ENCODE data around the gene MYOZ1. TPM values are rescaled to one million over a fixed set of nuclear protein-coding genes. Genes with fewer than 3 reads are reported as not detected.
"Not testable (repeated sequence)": the region's sequence is repeated elsewhere in the genome, so short reads cannot be mapped to it uniquely, and the experiment has no call there.

The MYOZ1 gene
- total and polyA plus RNA-seq, 2 experiments from 2014 or later = 0.32 to 0.39 TPM

- H3K4me3 ChIP-seq; H3K79me2 ChIP-seq (ENCODE audit: insufficient read depth); H3K9me2 ChIP-seq (ENCODE audit: insufficient read depth); H4K20me1 ChIP-seq (ENCODE audit: insufficient read depth); in situ Hi-C loops (cut with MboI); H3K4me2 ChIP-seq (ENCODE audit: unreplicated experiment); H3K9me3 ChIP-seq (ENCODE audit: low read depth); H3K36me3 ChIP-seq (ENCODE audit: low read depth); DNase-seq; H2AFZ ChIP-seq; H3F3A ChIP-seq (ENCODE audit: insufficient read depth); H3K27me3 ChIP-seq (replicated peaks; ENCODE audit: insufficient read depth); H3K9ac ChIP-seq: not testable (repeated sequence)
- H3K27ac ChIP-seq = 0 out of 2 replicates have a peak overlapping the region, but pooled peaks have one; percentile 41
- 97% methylated on average over 3 of the region's 3 CpGs; no CpG with 5 or more reads in 1 of the 2 experiments for WGBS, 2 experiments (ENCODE audit: low coverage in 1 of 2, low lambda C conversion rate in 2 of 2, missing lambda C conversion rate in 2 of 2)
- H3K4me1 ChIP-seq (ENCODE audit: insufficient read depth) = peaks cover 20% of the 10 kb centered on the region
Measured at GRCh38 chr10:73665581-73665980, 24.3 kb upstream of the MYOZ1 start.

GRCh38 chr10:73664156-73665040 is 23.1 kb upstream of the MYOZ1 start:
- H3K9ac ChIP-seq; H3F3A ChIP-seq (ENCODE audit: insufficient read depth); H3K9me3 ChIP-seq (ENCODE audit: low read depth); DNase-seq; H3K4me2 ChIP-seq (ENCODE audit: unreplicated experiment); H3K36me3 ChIP-seq (ENCODE audit: low read depth); H4K20me1 ChIP-seq (ENCODE audit: insufficient read depth); H3K27me3 ChIP-seq (replicated peaks; ENCODE audit: insufficient read depth); H3K4me3 ChIP-seq; in situ Hi-C loops (cut with MboI); H3K27ac ChIP-seq; H3K79me2 ChIP-seq (ENCODE audit: insufficient read depth); H2AFZ ChIP-seq; H3K9me2 ChIP-seq (ENCODE audit: insufficient read depth): not testable (repeated sequence)
- peaks cover 23% of the 10 kb centered on the region for H3K4me1 ChIP-seq (ENCODE audit: insufficient read depth)
- WGBS, 2 experiments (ENCODE audit: low coverage in 1 of 2, low lambda C conversion rate in 2 of 2, missing lambda C conversion rate in 2 of 2) = 82 to 86% methylated on average over 13 of the region's 13 CpGs

- H3K4me3 ChIP-seq; H3K9ac ChIP-seq; H3K36me3 ChIP-seq (ENCODE audit: low read depth); H3F3A ChIP-seq (ENCODE audit: insufficient read depth); H2AFZ ChIP-seq; H4K20me1 ChIP-seq (ENCODE audit: insufficient read depth); DNase-seq; H3K4me2 ChIP-seq (ENCODE audit: unreplicated experiment); H3K27ac ChIP-seq; in situ Hi-C loops (cut with MboI); H3K79me2 ChIP-seq (ENCODE audit: insufficient read depth); H3K27me3 ChIP-seq (replicated peaks; ENCODE audit: insufficient read depth); H3K9me2 ChIP-seq (ENCODE audit: insufficient read depth); H3K9me3 ChIP-seq (ENCODE audit: low read depth): not testable (repeated sequence)
- WGBS, 2 experiments (ENCODE audit: low coverage in 1 of 2, low lambda C conversion rate in 2 of 2, missing lambda C conversion rate in 2 of 2) = 67 to 70% methylated on average over 9 to 10 of the region's 10 CpGs
- peaks cover 20% of the 10 kb centered on the region for H3K4me1 ChIP-seq (ENCODE audit: insufficient read depth)
Measured at GRCh38 chr10:73663621-73664020, 22.3 kb upstream of the MYOZ1 start.

GRCh38 chr10:73662705-73663104 is 21.4 kb upstream of the MYOZ1 start:
- H3K4me3 ChIP-seq; H3K9me2 ChIP-seq (ENCODE audit: insufficient read depth); H3K27me3 ChIP-seq (replicated peaks; ENCODE audit: insufficient read depth); H3K79me2 ChIP-seq (ENCODE audit: insufficient read depth); H3K9me3 ChIP-seq (ENCODE audit: low read depth); H3K4me2 ChIP-seq (ENCODE audit: unreplicated experiment); H3F3A ChIP-seq (ENCODE audit: insufficient read depth); in situ Hi-C loops (cut with MboI); H3K9ac ChIP-seq; H3K27ac ChIP-seq; DNase-seq; H4K20me1 ChIP-seq (ENCODE audit: insufficient read depth); H3K36me3 ChIP-seq (ENCODE audit: low read depth); H2AFZ ChIP-seq: not testable (repeated sequence)
- WGBS, 2 experiments (ENCODE audit: low coverage in 1 of 2, low lambda C conversion rate in 2 of 2, missing lambda C conversion rate in 2 of 2) = 78 to 79% methylated on average over 7 of the region's 7 CpGs
- peaks cover 20% of the 10 kb centered on the region for H3K4me1 ChIP-seq (ENCODE audit: insufficient read depth)

GRCh38 chr10:73655990-73656298 is 14.7 kb upstream of the MYOZ1 start, which contains the start of gene SYNPO2L:
SYNPO2L (minus strand) TSS chr10:73656029; CDS start chr10:73655922, 107 bp downstream.
- Histone ChIP-seq H2AFZ (no peak within 1 kb of the TSS), H3K27me3 (replicated peaks; ENCODE audit: insufficient read depth) (no peaks in the 10 kb centered on the region), H3K9me3 (ENCODE audit: low read depth) (no peaks in the 10 kb centered on the region), H3K9ac (no peak within 1 kb of the TSS), H3K4me2 (ENCODE audit: unreplicated experiment) (no peak within 1 kb of the TSS), H3K4me1 (ENCODE audit: insufficient read depth) (peaks cover 7% of the 10 kb centered on the region), H4K20me1 (ENCODE audit: insufficient read depth) (no peaks in the 10 kb centered on the region), H3K9me2 (ENCODE audit: insufficient read depth) (no peaks in the 10 kb centered on the region), H3F3A (ENCODE audit: insufficient read depth) (peaks cover 3% of the 10 kb centered on the region; the same call in 1 of the 2 replicates), H3K4me3 (no peak within 1 kb of the TSS), H3K27ac (no peak within 1 kb of the TSS), H3K36me3 (ENCODE audit: low read depth) (no peaks in the 10 kb centered on the region), H3K79me2 (ENCODE audit: insufficient read depth) (no peaks in the 10 kb centered on the region)
- in situ Hi-C loops (cut with MboI) = no loop called here
- TF ChIP-seq EZH2 (IDR thresholded peaks at IDR 0.05; ENCODE audit: insufficient read depth, poor library complexity, severe bottlenecking) (no peak), EZH2phosphoT487 (IDR thresholded peaks at IDR 0.05; ENCODE audit: insufficient read depth, low read depth) (no peak)
- DNase-seq = no peak
- 82 to 87% methylated on average over 5 of the region's 5 CpGs for WGBS, 2 experiments (ENCODE audit: low coverage in 1 of 2, low lambda C conversion rate in 2 of 2, missing lambda C conversion rate in 2 of 2)
